Measurements from ENCODE around the gene SREBF2.

GRCh38 chr22:41838842-41839618 is 6.1 kb downstream of the SREBF2 start:
- TF ChIP-seq TAF1 (IDR thresholded peaks at IDR 0.05; ENCODE audit: borderline replicate concordance, low read depth, low read length) (no peak), POLR2AphosphoS5 (IDR thresholded peaks at IDR 0.05; ENCODE audit: low read depth, low read length) (no peak; the same call in none of the 2 replicates)

All from GM12892 (cell line).